HepG2 (cell line): ENCODE results near the gene ZDHHC3. TPM values are rescaled to one million over a fixed set of nuclear protein-coding genes. Genes with fewer than 3 reads are reported as not detected.

Experiments
- ATAC-seq: fragments of 200-7000 bp; cut with Tn5 transposase; 3 replicates; pipeline ENCODE4 v1.9.1; 2020; ENCODE audit warnings: mild to moderate bottlenecking, moderate library complexity
- Bru-seq: library from RNA; stranded (reverse); fragments of 400-500 nt; gene quantifications from one replicate; lab custom pipeline; 2021; lab: Mats Ljungman, UMichigan
- BruChase-seq, 2 experiments: library from RNA; stranded (reverse); fragments of 400-500 nt; gene quantifications; one replicate each; lab custom pipeline; 2021; lab: Mats Ljungman, UMichigan
- BruUV-seq: library from RNA; stranded (reverse); fragments of 400-500 nt; replicated peaks from 2 replicates; lab custom pipeline; 2021; lab: Mats Ljungman, UMichigan
- CTCF ChIA-PET: fragments of 300-600 bp; formaldehyde crosslinking; extraction: SDS; loops from one replicate; lab custom pipeline; 2021; ENCODE audit warnings: low total read pairs, inconsistent platforms, low intra/inter-chr PET ratio; lab: Yijun Ruan, JAX
- POLR2A ChIA-PET: fragments of 350-600 bp; sonication (Branson Sonifier 250); formaldehyde crosslinking; loops from one replicate; lab custom pipeline; 2020; ENCODE audit warnings: antibody characterized with exemption, inconsistent platforms; lab: Yijun Ruan, JAX
- DNase-seq: peaks from one replicate; pipeline ENCODE4 v3.0.0-alpha.2; 2015; ENCODE audit warnings: low spot score
- FAIRE-seq: peaks from 3 replicates; lab custom pipeline; 2011; peaks lifted over from hg19 to GRCh38; lab: Jason Lieb, UNC
- H2AFZ ChIP-seq: one replicate; pipeline ENCODE4 v1.6.1; 2011; ENCODE audit warnings: low read length, inconsistent platforms
- H3K27ac ChIP-seq: fragments of 300-600 bp; 3 replicates; pipeline ENCODE4 v1.8.0; 2011; ENCODE audit warnings: mixed run types, mild to moderate bottlenecking, mixed read lengths, low read length, inconsistent platforms; ENCODE audit not compliant: insufficient read depth; ENCODE audit errors: extremely low read length
- H3K27me3 ChIP-seq, 2 experiments: fragments of 200-600 bp in 1 of 2; 2 replicates in 1 of 2; 3 replicates in 1 of 2; pipeline versions ENCODE4 v1.6.0 to v1.8.0; 2011; ENCODE audit warnings: low read length in 2 of 2, mild to moderate bottlenecking in 2 of 2, moderate library complexity in 2 of 2, inconsistent platforms in 1 of 2; ENCODE audit not compliant: insufficient read depth in 2 of 2, control insufficient read depth in 1 of 2
- H3K36me3 ChIP-seq, 2 experiments: fragments of 200-600 bp in 1 of 2; replicated peaks in 1 of 2; 2 replicates in 1 of 2; 3 replicates in 1 of 2; pipeline versions ENCODE4 v1.5.1 to v1.8.0; 2011; ENCODE audit warnings: low read length in 2 of 2, inconsistent platforms in 1 of 2; ENCODE audit not compliant: insufficient read depth in 2 of 2, control insufficient read depth in 1 of 2
- H3K4me1 ChIP-seq: 2 replicates; pipeline ENCODE4 v1.5.1; 2012; ENCODE audit warnings: low read length, inconsistent platforms; ENCODE audit not compliant: insufficient read depth
- H3K4me2 ChIP-seq: 2 replicates; pipeline ENCODE4 v1.6.0; 2011; ENCODE audit warnings: low read depth, low read length, inconsistent platforms
- H3K4me3 ChIP-seq, 3 experiments: fragments of 200-600 bp in 1 of 3; sonication (generic), shearing (Covaris generic) in 1 of 3; replicated peaks in 1 of 3; 2 replicates each; pipeline ENCODE4 v1.5.1; 2011 to 2016; ENCODE audit warnings: low read length in 3 of 3, inconsistent platforms in 2 of 3, low read depth in 2 of 3, mild to moderate bottlenecking in 2 of 3, control low read depth in 1 of 3, mixed read lengths in 1 of 3; ENCODE audit not compliant: insufficient read depth in 1 of 3
- H3K79me2 ChIP-seq: one replicate; pipeline ENCODE4 v1.6.1; 2011; ENCODE audit warnings: low read length, inconsistent platforms; ENCODE audit not compliant: insufficient read depth
- H3K9ac ChIP-seq: 2 replicates; pipeline ENCODE4 v1.6.0; 2011; ENCODE audit warnings: mild to moderate bottlenecking, low read depth, low read length, inconsistent platforms; ENCODE audit not compliant: insufficient read depth
- H3K9me3 ChIP-seq: 2 replicates; pipeline ENCODE4 v1.5.1; 2012; ENCODE audit warnings: mild to moderate bottlenecking, low read length
- H4K20me1 ChIP-seq: 2 replicates; pipeline ENCODE4 v1.6.0; 2011; ENCODE audit warnings: inconsistent platforms, mild to moderate bottlenecking, low read length, moderate library complexity; ENCODE audit not compliant: insufficient read depth
- HDAC2 ChIP-seq: sonication (generic); formaldehyde crosslinking; IDR thresholded peaks from 2 replicates; pipeline ENCODE4 v1.4.0; 2020; ENCODE audit warnings: missing genetic modification reagents
- NFYB ChIP-seq: sonication (generic); formaldehyde crosslinking; IDR thresholded peaks from 2 replicates; pipeline ENCODE4 v1.4.0; 2020; ENCODE audit warnings: missing genetic modification reagents
- NFYC ChIP-seq: IDR thresholded peaks from 2 replicates; pipeline ENCODE4 v1.6.1; 2016; ENCODE audit warnings: missing genetic modification reagents, missing compliant biosample characterization
- RNF2 ChIP-seq: fragments of 450-650 bp; conservative IDR thresholded peaks from 2 replicates; pipeline ENCODE4 v1.6.1; 2016; ENCODE audit warnings: low read depth
- RNF219 ChIP-seq: sonication (generic); formaldehyde crosslinking; IDR thresholded peaks from 2 replicates; pipeline ENCODE4 v1.5.0; 2020; ENCODE audit warnings: mild to moderate bottlenecking, missing genetic modification reagents
- TBX3 ChIP-seq: fragments of 450-650 bp; IDR thresholded peaks from 2 replicates; pipeline ENCODE4 v1.6.1; 2017; ENCODE audit warnings: antibody characterized with exemption, mild to moderate bottlenecking, inconsistent platforms, borderline replicate concordance
- ZFP36L2 ChIP-seq: sonication (generic); formaldehyde crosslinking; IDR thresholded peaks from 2 replicates; pipeline ENCODE4 v1.4.0; 2020; ENCODE audit warnings: missing genetic modification reagents
- ZKSCAN8 ChIP-seq: IDR thresholded peaks from 2 replicates; pipeline ENCODE4 v1.6.1; 2016; ENCODE audit warnings: borderline replicate concordance, missing genetic modification reagents, missing compliant biosample characterization
- ZNF20 ChIP-seq: sonication (generic); formaldehyde crosslinking; IDR thresholded peaks from 2 replicates; pipeline ENCODE4 v1.4.0; 2020; ENCODE audit warnings: mild to moderate bottlenecking, moderate library complexity, missing genetic modification reagents
- ZNF615 ChIP-seq: sonication (generic); formaldehyde crosslinking; IDR thresholded peaks from 2 replicates; pipeline ENCODE4 v1.5.0; 2020; ENCODE audit warnings: mild to moderate bottlenecking, missing genetic modification reagents, borderline replicate concordance
- WGBS: methylation state at CpG from one replicate; pipeline ENCODE4 v1.1.6; 2017; ENCODE audit warnings: low lambda C conversion rate; 5-methylcytosine and 5-hydroxymethylcytosine counted together
- in situ Hi-C: cut with HindIII; loops from 2 replicates; pipeline ENCODE4 v1.10.0; 2017; ENCODE audit warnings: low pct_unique_long_range_greater_than_20kb; ENCODE audit not compliant: extremely low pct_ligation_motif_present
- intact Hi-C: fragments of 100-400 bp; cut with micrococcal nuclease; formaldehyde crosslinking; loops from one replicate; pipeline ENCODE4 v1.10.0; 2022; ENCODE audit not compliant: unreplicated experiment
- long read RNA-seq, 2 experiments: library from RNA in 1 of 2; library from polyadenylated mRNA in 1 of 2; stranded (forward) in 1 of 2; unstranded in 1 of 2; transcript quantifications; one replicate each; pipeline ENCODE4 v2.0.0, GENCODE V29; 2019 to 2022
- polyA minus RNA-seq, 3 experiments: library from RNA; depleted of rRNA, polyadenylated mRNA; stranded (reverse); fragments of >200 nt; gene quantifications; 2 replicates each; pipeline ENCODE4 v1.2.3, GENCODE V29; 2011; ENCODE audit warnings: low replicate concordance in 1 of 3
- polyA plus RNA-seq, 8 experiments: library from polyadenylated mRNA; depleted of rRNA in 3 of 8; stranded (reverse) in 7 of 8; unstranded in 1 of 8; fragments of >200 nt; fragmentation: Illumina TruSeq in 4 of 8; extraction: Trizol in 4 of 8; gene quantifications; 2 replicates each; pipeline versions ENCODE4 v1.2.1 to v1.2.3, GENCODE V29; 2011 to 2016; ENCODE audit warnings: low read depth in 4 of 8, missing spikeins in 1 of 8, mixed read lengths in 1 of 8; ENCODE audit not compliant: insufficient read depth in 1 of 8
- total RNA-seq, 5 experiments: library from RNA; depleted of rRNA; stranded (reverse); fragments of >200 nt; fragmentation: Illumina TruSeq; extraction: Trizol; gene quantifications; 2 replicates each; pipeline ENCODE4 v1.2.3, GENCODE V29; 2016; ENCODE audit warnings: low read depth in 1 of 5
- TF ChIP-seq, protein P1 (sequence below): sonication (generic); formaldehyde crosslinking; IDR thresholded peaks from 2 replicates; pipeline ENCODE4 v1.9.0; 2021; ENCODE audit warnings: missing genetic modification reagents, borderline replicate concordance

ZDHHC3 gene, protein sequence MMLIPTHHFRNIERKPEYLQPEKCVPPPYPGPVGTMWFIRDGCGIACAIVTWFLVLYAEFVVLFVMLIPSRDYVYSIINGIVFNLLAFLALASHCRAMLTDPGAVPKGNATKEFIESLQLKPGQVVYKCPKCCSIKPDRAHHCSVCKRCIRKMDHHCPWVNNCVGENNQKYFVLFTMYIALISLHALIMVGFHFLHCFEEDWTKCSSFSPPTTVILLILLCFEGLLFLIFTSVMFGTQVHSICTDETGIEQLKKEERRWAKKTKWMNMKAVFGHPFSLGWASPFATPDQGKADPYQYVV
- 40.8 and 44.1 TPM in 2 replicates for total RNA-seq (2016; rRNA removed; fragmentation: Illumina TruSeq; extraction: Trizol)
- 44.6 and 63.4 TPM in 2 replicates for total RNA-seq (2016; cell fraction: cytosol; rRNA removed; fragmentation: Illumina TruSeq; extraction: Trizol; ENCODE audit: low read depth)
- 38.9 TPM in 2 replicates for total RNA-seq (2016; cell fraction: insoluble cytoplasmic fraction; rRNA removed; fragmentation: Illumina TruSeq; extraction: Trizol)
- 88.8 and 95.5 TPM in 2 replicates for total RNA-seq (2016; cell fraction: membrane; rRNA removed; fragmentation: Illumina TruSeq; extraction: Trizol)
- total RNA-seq (2016; cell fraction: nucleus; rRNA removed; fragmentation: Illumina TruSeq; extraction: Trizol) = 32.2 and 35.0 TPM in 2 replicates
- polyA plus RNA-seq (2011; rRNA removed) = 63.2 and 65.7 TPM in 2 replicates
- 63.4 and 70.0 TPM in 2 replicates for polyA plus RNA-seq (2011; cell fraction: cytosol; rRNA removed)
- 49.3 and 50.0 TPM in 2 replicates for polyA plus RNA-seq (2011; cell fraction: nucleus; rRNA removed)
- polyA plus RNA-seq (2012) = 27.7 and 34.2 TPM in 2 replicates
- 66.7 and 83.5 TPM in 2 replicates for polyA plus RNA-seq (2016; cell fraction: cytosol; fragmentation: Illumina TruSeq; extraction: Trizol; ENCODE audit: low read depth)
- polyA plus RNA-seq (2016; cell fraction: insoluble cytoplasmic fraction; fragmentation: Illumina TruSeq; extraction: Trizol; ENCODE audit: low read depth) = 39.8 and 49.2 TPM in 2 replicates
- polyA plus RNA-seq (2016; cell fraction: membrane; fragmentation: Illumina TruSeq; extraction: Trizol; ENCODE audit: low read depth) = 86.9 and 101 TPM in 2 replicates
- polyA plus RNA-seq (2016; cell fraction: nucleus; fragmentation: Illumina TruSeq; extraction: Trizol; ENCODE audit: insufficient read depth, low read depth) = 44.4 and 49.2 TPM in 2 replicates
- 311 and 530 TPM in 2 replicates for polyA minus RNA-seq (2011; rRNA and poly(A)+ RNA removed; ENCODE audit: low replicate concordance)
- polyA minus RNA-seq (2011; cell fraction: cytosol; rRNA and poly(A)+ RNA removed) = 26.9 and 42.4 TPM in 2 replicates
- polyA minus RNA-seq (2011; cell fraction: nucleus; rRNA and poly(A)+ RNA removed) = 59.6 and 61.3 TPM in 2 replicates
- Bru-seq, nascent RNA = percentile 68 among the genes with signal in this experiment
- BruChase-seq, experiment 1, labeled RNA remaining after a 6-hour chase = percentile 70 among the genes with signal in this experiment
- percentile 70 among the genes with signal in this experiment for BruChase-seq, experiment 2, labeled RNA remaining after a 2-hour chase
- long read RNA-seq, experiment 1, transcript ZDHHC3-205 (7 exons, 2,687 nt) = major isoform, 29 of 40 reads
- long read RNA-seq, experiment 1, partial matches to known transcripts = 2 of 40 reads
- long read RNA-seq, experiment 1, other reads (novel, unspliced or antisense) = 6 of 40 reads
- long read RNA-seq, experiment 2, transcript ZDHHC3-205 (7 exons, 2,687 nt) = major isoform, 16 of 69 reads
- long read RNA-seq, experiment 2, partial matches to known transcripts = 7 of 69 reads
- long read RNA-seq, experiment 2, other reads (novel, unspliced or antisense) = 45 of 69 reads

- ChIA-PET POLR2A (interaction anchor here (0.7 to 2.6 kb wide), 6 partner anchors 9 to 421 kb away, joined by 3 to 9 read pairs (median 6); partner anchors contain the start of gene ZKSCAN7), CTCF (no interaction called here)
- Histone ChIP-seq H3K4me2 (peak within 1 kb of the TSS; percentile 88), H4K20me1 (no peaks in the 10 kb centered on the region), H3K27ac (peak within 1 kb of the TSS; percentile 88), H2AFZ (peak within 1 kb of the TSS; percentile 92), H3K27me3 (no peaks in the 10 kb centered on the region; a peak in 1 of 5 replicates), H3K79me2 (peaks cover 86% of the 10 kb centered on the region), H3K9me3 (no peaks in the 10 kb centered on the region), H3K4me1 (peaks cover 51% of the 10 kb centered on the region), H3K4me3 (peak within 1 kb of the TSS; percentile 100), H3K9ac (peak within 1 kb of the TSS; percentile 96), H3K36me3 (no peaks in the 10 kb centered on the region)
- in situ Hi-C loops = no loop called here
- peak; percentile 86 for ATAC-seq
- no peak for FAIRE-seq
- DNase-seq = peak; percentile 68
- BruUV-seq = no TSS peak
- intact Hi-C loops = no loop called here
- 1% methylated on average over 18 of the region's 82 CpGs for whole genome bisulfite sequencing
- TF ChIP-seq, protein P1, sequence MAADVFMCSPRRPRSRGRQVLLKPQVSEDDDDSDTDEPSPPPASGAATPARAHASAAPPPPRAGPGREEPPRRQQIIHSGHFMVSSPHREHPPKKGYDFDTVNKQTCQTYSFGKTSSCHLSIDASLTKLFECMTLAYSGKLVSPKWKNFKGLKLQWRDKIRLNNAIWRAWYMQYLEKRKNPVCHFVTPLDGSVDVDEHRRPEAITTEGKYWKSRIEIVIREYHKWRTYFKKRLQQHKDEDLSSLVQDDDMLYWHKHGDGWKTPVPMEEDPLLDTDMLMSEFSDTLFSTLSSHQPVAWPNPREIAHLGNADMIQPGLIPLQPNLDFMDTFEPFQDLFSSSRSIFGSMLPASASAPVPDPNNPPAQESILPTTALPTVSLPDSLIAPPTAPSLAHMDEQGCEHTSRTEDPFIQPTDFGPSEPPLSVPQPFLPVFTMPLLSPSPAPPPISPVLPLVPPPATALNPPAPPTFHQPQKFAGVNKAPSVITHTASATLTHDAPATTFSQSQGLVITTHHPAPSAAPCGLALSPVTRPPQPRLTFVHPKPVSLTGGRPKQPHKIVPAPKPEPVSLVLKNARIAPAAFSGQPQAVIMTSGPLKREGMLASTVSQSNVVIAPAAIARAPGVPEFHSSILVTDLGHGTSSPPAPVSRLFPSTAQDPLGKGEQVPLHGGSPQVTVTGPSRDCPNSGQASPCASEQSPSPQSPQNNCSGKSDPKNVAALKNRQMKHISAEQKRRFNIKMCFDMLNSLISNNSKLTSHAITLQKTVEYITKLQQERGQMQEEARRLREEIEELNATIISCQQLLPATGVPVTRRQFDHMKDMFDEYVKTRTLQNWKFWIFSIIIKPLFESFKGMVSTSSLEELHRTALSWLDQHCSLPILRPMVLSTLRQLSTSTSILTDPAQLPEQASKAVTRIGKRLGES (CRISPR knock-in tag) = no peak
- TF ChIP-seq RNF2 (no peak), ZNF20 (CRISPR knock-in tag) (no peak), ZKSCAN8 (CRISPR knock-in tag) (no peak), ZNF615 (CRISPR knock-in tag) (no peak; the same call in 1 of the 2 replicates), HDAC2 (peak; percentile 57; the same call in 1 of the 2 replicates), RNF219 (CRISPR knock-in tag) (no peak; the same call in 1 of the 2 replicates), NFYB (CRISPR knock-in tag) (0 out of 2 replicates have a peak, but pooled peaks have one; percentile 11), ZFP36L2 (CRISPR knock-in tag) (no peak), TBX3 (no peak), NFYC (CRISPR knock-in tag) (no peak; the same call in 1 of the 2 replicates)
Measured at GRCh38 chr3:44976002-44976815, at the start of gene ZDHHC3, which contains the start of gene EXOSC7. Gene ZDHHC3 (minus strand): TSS chr3:44976174. CDS start chr3:44959436, 16,738 bp downstream. Gene EXOSC7 (plus strand): TSS chr3:44976244. CDS start chr3:44976278, 34 bp downstream.
